Measurements from ENCODE around the gene MRPL40.
A peak's percentile ranks its signal among the peaks of the same experiment; 100 is the strongest.
"Not testable (repeated sequence)": the region's sequence is repeated elsewhere in the genome, so short reads cannot be mapped to it uniquely, and the experiment has no call there.

Gene MRPL40

DNA sequence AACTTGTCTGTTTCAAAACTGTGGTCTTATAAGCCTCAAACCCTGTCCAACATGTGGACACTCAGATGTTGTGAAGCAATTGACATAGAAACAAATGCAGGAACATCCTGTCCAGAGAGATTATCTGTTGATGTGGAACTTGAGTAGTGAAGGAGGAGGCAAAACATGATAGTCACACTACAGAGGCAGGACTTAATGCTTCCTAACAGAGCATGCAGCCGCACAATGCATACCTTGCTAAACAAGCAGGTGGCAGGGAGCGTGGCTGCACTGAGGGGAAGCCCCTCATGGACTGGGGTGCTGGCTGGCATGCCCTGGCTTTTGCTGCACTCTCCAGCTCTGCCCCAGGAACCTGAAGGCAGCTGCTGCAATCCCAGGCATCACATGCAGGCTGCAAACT is 9.8 kb downstream of the MRPL40 start:
- no peak for DNase-seq

DNA sequence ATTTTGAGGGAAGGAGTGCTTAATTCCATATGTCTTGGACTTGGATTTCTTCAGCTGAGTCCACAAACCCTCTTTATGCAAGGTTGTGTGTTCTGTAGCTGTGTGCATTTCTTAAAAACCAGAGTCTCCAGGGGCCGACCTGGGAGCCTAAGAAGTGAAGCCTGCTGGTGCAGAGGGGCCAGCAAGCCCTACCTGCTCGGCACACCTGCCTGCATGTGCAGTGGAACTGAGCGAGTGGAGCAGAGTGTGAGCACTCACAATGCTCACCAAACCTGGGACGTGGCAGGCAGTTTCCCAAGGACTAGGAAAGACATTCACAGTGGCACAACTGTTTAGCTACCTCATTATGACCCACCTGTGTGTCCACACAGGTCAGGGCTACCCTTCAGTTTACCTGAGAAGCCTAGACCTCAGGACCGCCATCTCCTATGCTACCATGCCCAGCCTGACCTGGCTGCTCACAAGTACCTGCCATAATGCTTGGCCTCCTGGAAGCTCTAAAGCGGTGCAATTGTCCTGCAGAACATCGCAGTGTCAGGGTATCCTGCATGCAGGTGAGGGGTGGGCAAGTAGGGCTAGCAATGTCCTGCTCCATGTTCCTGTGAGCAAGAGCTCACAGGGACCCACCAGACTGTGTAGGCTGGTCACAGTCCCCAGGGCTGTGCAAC is 11.3 kb downstream of the MRPL40 start:
- no peak for DNase-seq

DNA sequence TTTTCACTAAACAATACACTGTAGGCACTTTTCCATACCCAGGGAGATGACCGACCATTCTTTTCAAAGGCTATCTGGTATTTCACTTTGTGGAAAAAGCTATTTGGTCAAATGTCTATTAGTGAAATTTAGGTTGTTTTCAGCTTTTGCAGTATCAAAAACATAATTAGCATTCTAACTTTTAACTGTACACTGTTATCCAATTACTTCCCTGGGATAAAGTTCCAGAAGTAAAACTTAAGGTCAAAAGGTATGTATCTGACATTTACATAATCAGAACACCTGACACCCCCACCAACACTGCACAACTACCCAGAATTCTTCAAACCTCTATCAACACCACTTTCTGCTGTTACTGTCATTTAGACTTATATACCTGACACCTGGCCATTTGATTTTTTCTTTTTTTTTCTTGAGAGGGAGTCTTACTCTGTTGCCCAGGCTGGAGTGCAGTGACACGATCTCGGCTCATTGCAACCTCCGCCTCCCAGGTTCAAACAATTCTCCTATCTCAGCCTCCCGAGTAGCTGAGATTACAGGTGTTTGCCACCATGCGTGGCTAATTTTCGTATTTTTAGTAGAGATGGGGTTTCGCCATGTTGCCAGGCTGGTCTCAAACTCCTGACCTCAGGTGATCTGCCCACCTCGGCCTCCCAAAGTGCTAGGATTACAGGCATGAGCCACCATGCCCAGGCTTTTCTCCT is 13.1 kb downstream of the MRPL40 start:
- not testable (repeated sequence) for DNase-seq

DNA sequence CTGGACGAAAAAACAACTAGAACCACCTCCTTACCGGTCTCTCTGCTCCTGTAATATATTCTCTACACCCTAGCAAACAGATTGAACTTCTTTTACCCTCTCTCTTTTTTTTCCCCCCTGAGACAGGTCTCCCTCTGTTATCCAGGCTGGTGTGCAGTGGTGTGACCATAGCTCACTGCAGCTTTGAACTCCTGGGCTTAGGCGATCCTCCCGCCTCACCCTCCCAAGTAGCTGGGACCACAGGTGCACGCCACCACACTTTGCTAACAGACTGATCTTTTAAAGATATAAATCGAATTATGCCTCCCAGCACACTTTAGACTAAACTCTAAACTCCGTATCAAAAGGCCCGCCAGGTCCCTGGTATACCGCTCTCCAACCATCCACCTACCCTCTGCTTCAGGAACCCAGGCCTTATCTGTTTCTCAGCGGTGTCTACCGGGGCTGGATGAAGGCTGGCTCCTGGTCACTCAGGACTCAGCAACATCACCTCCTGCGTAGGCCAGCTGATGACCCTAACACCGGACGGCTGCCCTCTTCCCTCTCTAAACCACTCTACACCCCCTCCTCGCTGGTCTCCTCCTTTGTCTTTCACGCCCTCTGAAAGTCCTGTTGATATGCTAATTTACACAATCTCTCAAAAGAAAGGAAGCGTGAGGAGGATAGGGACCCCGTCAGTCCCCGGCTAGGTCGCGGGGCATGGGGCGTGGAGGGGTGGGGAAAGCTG is 14.4 kb downstream of the MRPL40 start:
- no peak for DNase-seq

DNA sequence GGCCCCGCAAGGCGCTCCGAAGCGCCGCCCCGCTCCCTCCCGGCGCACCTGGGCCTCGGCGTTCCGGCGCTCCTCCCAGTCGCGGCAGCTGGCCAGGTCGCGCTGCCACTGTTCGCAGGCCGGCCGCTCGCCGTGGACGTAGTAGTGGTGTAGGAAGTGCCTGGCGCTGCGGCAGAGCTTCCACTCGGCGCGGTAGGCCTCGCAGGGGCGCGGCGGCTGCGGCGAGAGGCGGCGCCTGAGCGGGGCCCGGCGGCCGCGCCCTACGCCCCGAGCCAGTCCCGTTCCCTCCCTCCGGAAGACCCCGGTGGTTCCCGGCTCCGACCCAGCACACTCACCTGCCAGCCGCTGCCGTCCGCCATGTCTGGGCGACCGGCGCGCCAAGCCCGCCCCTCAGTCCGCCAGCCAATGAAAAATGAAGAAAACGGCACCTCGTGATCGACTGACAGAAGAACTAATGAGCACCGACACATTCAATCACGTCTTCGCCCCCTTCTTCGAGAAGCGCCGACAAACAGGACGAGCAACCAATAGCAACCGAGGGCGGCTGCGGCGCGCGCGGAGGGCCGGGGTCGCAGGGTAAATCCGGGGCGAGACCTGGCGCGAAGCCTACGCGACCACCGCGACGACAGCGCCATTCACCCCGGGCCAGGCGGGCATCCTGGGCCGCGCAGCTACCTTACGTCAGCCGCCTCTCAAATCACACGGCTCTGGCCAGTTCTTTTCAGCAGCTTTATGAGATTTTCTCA is 15.2 kb downstream of the MRPL40 start, which contains the start of gene C22orf39:
C22orf39 (minus strand) TSS at position 382 of the 746 bp plus-strand sequence; CDS start at position 359, 23 bp downstream.
- peak; percentile 79 for DNase-seq

DNA sequence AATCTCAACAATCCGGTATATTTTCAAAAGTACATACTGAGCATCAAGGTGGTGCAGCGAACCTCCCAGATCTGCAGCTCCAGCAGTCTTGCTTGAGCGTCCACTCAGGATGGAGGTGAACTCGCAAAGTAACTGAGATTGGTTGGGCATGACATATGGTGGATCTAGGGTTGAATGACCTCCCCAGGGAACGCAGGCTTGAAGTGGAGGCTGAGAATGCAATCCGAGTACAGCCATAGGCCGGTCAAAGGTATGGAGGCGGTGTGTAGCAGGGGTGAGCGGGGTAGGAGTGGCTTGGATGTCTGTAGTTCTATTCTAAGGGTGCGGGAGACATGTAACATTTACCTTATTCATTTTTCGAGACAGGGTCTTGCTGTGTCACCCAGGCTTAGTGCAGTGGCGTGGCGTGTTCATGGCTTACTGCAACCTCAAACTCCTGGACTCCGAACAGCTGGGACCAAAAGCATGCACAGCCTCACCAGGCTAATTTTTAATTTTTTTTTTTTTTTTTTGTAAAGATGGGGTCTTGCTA is 15.8 kb downstream of the MRPL40 start:
- peak; percentile 5 for DNase-seq

DNA sequence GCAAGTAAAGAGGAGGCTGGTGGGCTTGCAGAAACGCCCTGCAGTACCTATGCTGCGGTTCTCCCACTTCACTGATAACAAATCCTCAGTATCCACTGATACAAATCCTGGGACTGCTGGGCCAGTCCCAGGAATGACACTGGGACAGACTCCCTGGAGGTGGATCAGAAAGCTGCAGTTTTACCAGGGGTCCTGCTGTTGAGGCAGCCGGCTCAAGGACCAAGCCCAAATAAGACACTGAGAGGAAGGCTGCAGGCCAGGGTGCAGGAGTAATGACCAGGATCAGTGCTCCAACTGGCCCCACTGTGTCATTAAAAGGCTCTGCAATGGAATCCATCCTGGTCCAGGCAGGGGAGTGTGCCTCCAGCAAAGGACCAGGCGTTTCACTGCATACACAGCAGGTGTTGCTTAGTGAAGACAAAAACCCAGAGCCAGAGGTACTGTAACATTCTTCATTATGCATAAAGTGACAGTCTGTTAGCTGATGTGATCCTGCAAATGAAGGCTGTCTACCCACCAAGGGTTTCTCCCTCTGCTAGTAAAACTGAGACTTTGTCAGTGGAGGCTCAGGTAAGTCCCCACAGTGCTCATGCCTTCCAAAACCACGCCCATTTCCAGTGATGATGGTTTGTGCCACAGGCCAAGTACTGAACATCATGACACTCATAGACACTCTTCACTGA is 16.5 kb downstream of the MRPL40 start:
- no peak for DNase-seq

DNA sequence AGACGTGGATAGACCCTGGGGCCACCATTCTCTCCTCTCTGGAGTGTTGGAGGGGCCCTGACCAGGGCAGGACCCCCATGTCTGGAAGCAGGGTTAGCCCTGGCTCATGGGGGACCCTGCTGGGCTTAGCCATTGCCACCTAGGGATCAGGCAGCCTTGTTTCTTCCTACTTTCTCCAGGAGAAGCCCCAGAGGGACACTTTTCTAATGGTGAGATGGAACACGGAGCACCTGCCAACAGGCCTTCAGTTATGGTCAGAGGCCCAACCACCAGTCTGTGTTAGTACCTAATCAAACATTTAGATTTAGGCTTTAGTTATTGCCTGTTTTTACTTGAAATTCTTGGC is 17.1 kb downstream of the MRPL40 start:
- DNase-seq = no peak

DNA sequence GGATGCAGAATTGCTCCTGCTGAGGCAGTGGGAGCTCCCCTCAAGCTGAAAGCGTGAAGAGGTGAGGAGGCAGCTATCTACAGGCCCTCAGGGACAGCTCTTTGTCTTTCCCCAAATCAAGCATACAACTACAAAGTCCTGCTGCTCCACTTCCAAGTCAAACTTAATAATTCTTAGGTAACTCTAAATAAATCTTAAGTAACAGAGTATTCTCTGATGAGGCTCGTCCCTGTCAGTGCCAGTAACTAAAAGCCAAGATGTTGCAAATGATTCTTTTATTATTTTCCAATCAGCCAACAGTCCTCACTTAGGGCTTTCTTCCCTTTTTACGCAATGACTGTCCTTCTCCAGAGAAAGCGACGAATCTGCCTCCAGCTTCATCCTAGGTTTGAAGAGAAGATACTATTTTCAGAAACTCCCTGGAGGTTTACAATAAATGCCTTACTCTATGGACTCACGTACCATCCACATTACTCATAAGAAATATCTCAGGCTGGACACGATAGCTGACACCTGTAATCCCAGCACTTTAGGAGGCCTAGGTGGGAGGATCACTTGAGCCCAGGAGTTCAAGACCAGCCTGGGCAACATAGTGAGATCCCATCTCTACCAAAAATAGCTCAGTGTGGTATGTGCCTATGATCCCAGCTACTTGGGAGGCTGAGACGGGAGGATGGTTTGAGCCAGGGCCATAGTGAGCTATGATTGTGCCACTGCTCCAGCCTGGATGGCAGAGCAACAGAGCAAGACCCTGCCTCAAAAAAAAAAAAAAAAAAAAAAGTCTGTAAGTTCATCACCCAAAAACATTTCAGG is 18.2 kb downstream of the MRPL40 start:
- no peak for DNase-seq

DNA sequence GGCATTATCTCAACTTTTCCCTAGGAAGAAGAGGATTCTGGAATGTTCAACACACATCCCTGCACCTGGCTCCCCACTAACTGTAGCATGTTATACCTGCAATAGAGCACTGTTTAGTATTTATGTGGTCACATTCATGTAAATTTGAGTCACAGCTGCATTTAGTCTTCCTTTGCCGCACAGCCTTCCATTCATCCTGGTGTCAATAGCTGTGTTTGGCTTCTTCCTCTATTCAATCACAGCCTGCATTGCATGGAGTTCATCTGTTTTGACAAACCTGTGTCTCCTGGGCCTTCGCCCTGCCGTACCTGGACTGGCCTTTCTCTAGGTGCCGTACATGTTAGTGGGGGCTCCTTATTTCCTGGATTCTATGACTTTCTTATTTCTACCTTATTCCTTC is 19.2 kb downstream of the MRPL40 start:
- no peak for DNase-seq

DNA sequence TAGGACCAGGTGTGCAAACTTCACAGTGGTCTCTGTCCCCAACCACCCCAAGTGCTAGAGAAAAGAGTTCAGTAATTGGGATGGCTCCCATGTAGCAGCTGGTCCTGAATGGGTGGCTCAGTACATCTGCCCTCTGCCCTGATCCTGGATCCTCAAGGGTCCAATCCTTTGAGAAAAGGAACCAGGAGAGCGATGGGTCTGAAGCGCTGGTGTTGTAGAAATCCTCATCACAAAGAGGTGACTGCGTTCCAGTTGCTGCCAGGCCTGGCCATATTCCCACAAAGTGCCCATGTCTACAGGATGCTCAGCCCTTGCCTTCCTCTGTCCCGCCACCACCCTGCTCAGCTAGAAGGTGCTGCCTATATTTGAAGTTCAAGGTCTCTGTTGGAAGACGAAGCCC is 21.4 kb downstream of the MRPL40 start:
- no peak for DNase-seq

DNA sequence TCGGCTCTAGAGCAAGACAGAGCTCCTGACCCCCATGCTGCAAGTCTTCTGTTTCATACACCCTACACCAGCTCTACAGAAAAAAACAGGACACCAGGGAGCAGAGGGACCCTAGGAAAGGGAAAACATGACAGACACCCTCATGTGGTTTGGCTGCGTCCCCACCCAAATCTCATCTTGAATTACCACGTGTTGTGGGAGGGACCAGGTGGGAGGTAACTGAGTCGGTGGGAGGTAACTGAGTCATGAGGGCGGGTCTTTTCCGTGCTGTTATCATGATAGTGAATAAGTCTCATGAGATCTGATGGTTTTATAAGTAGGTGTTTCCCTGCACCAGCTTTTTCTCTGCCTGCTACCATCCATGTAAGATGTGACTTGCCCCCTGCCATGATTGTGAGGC is 21.8 kb downstream of the MRPL40 start:
- DNase-seq = no peak

DNA sequence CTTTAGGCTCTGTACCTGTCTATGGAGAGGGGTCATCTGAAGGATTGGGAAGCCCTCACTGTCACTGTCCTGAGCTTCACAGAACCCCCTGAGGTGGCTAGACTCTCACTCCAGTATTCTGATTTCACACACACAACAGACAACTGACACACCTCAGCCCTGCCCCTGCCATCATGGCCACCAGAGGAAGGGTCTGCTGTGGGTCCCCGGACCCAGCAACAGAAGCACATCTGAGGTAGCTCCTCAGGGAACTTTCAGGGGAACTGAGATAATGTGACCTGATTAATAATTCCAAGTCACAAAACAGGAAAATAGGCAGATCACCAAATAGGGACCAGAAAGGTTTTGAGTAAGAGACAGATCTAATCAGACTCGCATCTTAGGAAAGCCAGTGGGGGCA is 22.7 kb downstream of the MRPL40 start:
- DNase-seq = no peak

DNA sequence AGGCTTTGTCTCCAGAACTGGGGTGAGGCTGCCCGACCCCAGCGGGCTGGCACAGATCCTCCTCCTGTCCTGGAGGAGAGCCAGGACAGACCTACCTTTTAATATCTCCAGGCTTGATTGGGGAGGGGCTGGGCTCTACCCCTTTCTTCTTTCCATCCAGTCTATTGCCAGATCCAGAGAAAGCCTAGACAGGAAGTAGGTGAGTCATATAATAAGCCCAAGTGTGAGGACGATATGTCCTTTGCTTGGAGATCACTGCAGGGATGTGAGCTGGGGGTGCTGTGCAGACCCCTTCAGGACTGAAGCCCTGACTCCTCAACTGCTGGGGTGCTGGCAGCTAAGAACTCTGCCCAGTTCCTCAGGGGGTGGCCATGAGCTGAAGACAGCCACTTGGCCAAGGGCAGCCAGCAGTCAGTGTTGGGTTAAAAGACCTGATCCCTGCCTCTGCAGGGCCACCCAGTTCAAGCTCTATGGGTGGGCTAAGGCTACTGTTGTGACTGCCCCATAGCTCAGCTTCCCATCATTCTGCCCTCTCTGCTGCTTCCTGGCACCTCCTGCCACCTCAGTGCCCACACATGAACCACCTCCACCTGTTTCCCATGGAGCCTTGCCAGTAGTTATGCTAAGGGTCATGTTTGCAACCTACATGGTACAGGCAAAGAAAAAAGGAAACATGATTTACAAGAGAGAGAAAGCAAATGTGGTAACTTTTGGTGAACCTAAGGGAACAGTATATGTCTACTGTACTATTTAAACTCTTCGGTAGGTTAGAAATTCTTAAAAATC is 23.4 kb downstream of the MRPL40 start:
- DNase-seq = no peak

DNA sequence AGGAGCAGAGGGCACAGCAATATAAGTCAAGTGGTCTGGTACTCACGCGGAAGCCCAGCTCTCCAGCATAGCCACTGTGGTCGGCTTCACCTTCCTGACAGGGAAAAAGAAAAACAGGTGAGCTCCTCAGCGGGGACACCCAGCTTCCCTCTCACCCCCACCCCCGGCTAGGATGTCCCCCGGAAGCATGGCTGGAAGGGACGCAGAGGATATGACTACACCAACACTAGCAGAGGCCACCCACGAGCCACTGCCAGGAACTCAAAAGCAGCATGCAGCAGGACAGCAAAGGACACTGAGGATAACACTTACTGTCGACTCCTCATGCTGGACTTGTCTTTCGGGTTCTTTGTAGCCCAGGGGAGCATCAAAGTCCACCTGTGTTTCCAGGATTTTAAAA is 24.2 kb downstream of the MRPL40 start:
- no peak for DNase-seq

DNA sequence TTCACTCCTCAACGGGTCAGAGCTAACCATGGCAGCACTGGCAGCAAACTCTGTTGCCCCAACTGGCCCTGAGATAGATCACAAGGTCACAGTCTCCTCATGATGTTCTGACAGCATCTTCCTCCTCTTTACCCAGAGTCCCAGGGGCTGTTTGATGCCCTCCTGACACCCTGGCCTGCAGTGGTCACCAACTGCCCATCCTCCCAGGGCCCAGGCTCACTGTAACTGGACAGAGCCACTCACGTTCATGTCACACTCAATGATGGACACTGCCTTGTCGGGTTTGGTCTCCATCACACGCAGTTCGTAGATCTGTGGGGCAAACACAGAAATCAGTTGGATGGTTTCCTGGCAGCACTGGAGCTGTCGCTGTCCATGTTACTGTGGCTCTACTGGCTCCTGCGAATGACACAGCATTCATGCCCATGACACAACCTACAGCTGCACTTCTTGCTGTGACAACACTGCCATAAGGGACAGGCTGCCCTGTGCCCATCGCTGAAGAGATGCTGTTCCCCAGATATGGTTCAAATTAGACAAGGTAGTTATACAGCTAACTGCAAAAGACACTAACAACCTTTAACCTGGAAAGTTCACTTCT is 25.6 kb downstream of the MRPL40 start:
- DNase-seq = no peak

DNA sequence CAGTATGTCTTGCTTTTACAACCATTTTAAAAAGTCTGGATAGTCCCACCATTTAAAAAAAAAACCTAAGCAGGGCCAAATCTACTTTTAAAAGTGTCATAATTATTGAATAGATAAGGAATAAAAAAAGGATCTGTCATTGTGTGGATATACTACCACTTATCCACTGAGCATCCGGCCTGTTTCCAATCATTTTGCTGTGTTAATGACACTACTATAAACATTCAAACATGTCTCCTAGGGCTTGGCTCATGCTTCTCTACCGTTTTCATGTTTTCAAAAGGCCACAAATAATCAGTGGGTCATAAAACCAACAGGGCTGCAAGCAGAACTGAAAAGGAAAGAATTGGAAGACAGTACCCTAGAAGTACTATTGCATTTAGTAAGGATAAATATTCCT is 27.7 kb downstream of the MRPL40 start:
- DNase-seq = no peak

DNA sequence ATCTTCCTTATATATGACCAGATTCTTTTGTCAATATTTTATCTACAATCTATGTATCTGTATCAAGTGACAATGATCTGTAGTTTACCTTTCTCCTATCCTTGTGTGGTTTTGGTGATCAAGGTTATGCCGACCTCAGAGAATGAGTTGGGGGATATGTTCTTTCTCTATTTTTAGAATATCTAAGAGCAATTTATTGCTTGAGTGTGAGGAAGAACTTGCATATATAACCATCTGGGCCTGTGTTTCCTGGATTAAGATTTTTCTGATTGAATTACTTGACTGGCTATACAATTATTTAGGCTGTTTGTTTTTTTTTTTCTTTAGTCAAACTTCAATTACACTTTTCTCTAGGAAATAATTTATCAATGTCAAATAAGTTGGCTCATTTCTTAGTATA is 29.2 kb downstream of the MRPL40 start:
- no peak for DNase-seq

DNA sequence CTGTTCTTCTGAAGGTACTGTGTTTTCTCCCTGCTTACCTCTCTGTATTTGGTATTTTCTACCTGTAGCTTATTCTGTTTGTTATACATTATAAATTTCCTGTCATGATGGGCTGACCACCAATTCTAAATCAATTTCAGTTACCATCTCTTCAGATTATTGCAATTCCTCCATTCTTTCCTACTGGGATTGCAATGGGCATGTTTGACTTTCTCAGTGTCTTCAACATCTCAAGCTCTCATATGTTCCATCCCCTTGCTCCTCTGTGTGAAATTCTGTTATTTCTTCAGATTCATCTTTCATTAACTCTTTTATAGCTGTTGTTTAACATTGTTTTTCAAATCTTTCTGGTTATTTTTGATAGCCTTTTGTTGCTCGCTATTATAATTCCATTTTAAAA is 30.7 kb downstream of the MRPL40 start:
- no peak for DNase-seq
